ENCODE data around the gene NKTR.

The NKTR gene

DNA sequence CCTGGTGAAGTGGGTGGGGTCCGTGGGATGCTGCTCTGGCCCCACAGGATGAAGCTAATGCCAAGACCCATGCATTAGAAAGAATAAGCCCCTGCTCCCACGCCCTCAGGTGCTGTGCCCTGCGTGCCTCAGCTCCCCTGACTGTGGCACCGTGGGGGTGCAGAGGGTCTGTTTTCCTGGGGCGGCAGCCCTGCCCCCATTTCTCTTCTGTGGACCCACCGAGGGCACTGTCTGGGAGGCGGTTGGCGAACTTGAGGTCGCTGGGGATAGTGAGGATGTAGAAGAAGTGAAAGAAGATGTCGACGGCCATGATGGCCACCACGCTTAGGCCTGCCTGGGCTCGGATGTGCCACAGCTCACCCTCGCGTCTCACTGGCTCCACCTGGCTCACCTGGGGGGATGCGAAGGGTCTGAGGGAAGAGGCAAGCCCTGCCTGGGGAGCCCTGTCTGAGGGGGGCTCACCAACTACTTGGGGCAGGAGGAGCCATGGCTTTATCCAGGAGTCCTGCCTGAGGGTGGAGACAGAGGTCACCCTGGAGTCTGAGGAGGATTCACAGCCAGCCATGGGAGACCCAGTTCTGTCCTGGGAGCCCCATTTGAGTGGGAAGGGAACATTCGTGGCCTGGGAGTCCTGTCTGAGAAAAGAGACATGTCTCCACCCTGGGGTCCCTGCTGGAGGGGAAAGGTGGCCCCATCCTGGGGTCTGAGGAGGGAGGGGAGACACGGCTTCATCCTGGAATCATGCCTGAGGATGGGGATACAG, 97.0 kb downstream of the NKTR start:
- DNase-seq: no peak
